ENCODE data around the gene SNX27. TPM values are rescaled to one million over a fixed set of nuclear protein-coding genes. Genes with fewer than 3 reads are reported as not detected.

The SNX27 gene
- total RNA-seq, 6 experiments from 2014 or later = 29.2 to 31.8 (median 31.0) TPM

DNA sequence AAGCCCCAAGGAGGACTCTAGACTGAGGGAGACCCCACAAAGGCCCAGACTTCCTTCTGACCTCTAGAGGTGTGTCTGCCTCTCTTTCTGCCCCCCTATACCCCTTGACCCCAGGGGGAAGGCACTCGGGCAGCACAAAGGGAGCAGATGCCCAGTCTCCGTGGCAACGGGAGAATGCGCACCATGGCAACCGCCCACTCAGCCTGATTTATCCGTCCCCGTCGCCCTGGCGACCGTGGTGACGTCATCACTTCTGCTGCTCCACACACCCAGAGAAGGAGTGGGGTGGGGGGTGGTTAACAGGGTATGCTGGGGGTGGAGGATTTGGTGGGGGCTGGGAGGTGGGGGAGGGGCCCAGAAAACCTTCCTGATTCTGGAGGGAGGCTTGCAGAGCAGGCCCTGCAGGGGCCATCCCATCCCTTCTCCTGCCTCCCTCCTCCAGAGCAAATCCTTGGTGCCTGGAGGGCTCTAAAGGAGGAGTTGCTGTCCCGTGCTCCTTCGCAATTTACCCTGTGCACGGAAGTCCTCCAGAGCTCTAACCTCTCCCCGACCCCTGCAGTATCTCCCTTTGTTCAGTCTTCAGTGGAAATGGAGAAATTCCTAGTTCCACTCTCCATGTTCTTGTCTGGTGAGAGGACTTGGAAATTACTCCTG is 98.5 kb downstream of the SNX27 start:
- Mint-ChIP-seq H3K9me3 (no peaks in the 10 kb centered on the region), H3K4me1 (ENCODE audit: low read depth) (no peaks in the 10 kb centered on the region), H3K36me3 (ENCODE audit: low read depth) (no peaks in the 10 kb centered on the region), H3K27me3 (ENCODE audit: insufficient read depth) (peaks cover 37% of the 10 kb centered on the region), H3K27ac (no peak overlapping the region), H3K4me3 (no peak overlapping the region)
- DNase-seq = peak; percentile 12
- TF ChIP-seq, protein P1, sequence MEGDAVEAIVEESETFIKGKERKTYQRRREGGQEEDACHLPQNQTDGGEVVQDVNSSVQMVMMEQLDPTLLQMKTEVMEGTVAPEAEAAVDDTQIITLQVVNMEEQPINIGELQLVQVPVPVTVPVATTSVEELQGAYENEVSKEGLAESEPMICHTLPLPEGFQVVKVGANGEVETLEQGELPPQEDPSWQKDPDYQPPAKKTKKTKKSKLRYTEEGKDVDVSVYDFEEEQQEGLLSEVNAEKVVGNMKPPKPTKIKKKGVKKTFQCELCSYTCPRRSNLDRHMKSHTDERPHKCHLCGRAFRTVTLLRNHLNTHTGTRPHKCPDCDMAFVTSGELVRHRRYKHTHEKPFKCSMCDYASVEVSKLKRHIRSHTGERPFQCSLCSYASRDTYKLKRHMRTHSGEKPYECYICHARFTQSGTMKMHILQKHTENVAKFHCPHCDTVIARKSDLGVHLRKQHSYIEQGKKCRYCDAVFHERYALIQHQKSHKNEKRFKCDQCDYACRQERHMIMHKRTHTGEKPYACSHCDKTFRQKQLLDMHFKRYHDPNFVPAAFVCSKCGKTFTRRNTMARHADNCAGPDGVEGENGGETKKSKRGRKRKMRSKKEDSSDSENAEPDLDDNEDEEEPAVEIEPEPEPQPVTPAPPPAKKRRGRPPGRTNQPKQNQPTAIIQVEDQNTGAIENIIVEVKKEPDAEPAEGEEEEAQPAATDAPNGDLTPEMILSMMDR (IDR thresholded peaks at IDR 0.05) = no peak

DNA sequence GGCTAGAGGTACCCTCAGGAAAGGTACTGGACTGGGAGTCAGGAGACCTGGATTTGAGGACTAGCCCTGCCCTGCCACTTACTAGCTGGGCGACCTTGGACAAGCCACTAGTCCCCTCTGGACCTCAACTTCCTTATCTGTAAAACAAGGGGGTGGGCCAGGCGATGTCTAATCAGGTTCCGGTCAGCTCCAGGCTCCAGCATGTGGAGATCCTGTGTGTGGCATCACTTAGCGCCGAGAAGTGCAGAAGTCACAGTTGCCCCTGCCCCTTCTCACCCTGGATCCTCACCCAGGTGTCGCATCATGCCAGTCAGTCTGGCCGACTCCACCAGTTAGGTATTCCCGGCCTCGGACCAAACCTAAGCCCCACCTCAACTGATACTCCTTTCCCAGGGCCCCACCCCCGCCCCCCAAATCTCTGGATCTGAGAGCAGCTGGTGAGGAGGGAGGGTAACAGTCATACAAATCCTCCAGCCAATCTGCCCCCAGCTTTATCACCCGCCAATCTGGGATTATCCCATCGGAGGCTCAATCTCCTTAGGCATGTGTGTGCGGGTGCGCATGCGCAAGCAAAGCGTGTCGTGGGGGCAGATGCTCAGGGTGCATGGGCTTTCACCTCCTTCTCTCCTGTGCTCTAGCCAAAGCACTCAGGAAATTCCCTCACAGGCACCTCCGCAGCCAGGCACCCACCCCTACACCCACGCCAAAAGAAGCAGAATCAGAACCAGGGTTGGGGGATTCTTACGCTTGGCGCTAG is 99.4 kb downstream of the SNX27 start:
- TF ChIP-seq, protein P1 (IDR thresholded peaks at IDR 0.05) = no peak
- DNase-seq = no peak
- no peak overlapping the region for H3K4me3 Mint-ChIP-seq
- peaks cover 42% of the 10 kb centered on the region for H3K27me3 Mint-ChIP-seq (ENCODE audit: insufficient read depth)
- H3K27ac Mint-ChIP-seq = no peak overlapping the region
- no peaks in the 10 kb centered on the region for H3K4me1 Mint-ChIP-seq (ENCODE audit: low read depth)
- H3K36me3 Mint-ChIP-seq (ENCODE audit: low read depth) = no peaks in the 10 kb centered on the region
- H3K9me3 Mint-ChIP-seq = no peaks in the 10 kb centered on the region

DNA sequence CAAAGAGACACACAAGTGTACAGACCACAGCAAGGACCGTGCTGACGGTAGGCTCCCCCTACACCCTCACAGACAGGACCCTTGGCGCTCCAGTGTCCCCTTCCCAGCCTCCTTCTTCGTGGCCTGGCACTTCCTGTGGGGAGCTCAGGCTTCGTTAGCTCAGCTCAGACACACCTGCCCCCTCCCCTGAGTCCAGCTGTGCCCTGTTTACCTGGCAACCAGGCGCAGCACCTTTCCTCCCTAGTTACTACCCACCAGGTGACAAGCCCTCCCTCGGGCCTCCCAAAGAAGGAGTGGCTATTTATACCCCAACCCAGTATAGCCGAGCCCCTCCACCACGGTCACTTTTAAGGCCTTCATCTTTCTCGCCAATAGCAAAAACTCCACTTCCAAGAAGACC is 100.1 kb downstream of the SNX27 start:
- Mint-ChIP-seq H3K4me1 (ENCODE audit: low read depth) (0 out of 2 replicates have a peak, but pooled peaks cover 2% of the 10 kb centered on the region), H3K36me3 (ENCODE audit: low read depth) (no peaks in the 10 kb centered on the region), H3K27ac (no peak overlapping the region), H3K9me3 (no peaks in the 10 kb centered on the region), H3K4me3 (no peak overlapping the region), H3K27me3 (ENCODE audit: insufficient read depth) (peaks cover 42% of the 10 kb centered on the region)
- TF ChIP-seq, protein P1 (IDR thresholded peaks at IDR 0.05) = no peak
- no peak for DNase-seq

DNA sequence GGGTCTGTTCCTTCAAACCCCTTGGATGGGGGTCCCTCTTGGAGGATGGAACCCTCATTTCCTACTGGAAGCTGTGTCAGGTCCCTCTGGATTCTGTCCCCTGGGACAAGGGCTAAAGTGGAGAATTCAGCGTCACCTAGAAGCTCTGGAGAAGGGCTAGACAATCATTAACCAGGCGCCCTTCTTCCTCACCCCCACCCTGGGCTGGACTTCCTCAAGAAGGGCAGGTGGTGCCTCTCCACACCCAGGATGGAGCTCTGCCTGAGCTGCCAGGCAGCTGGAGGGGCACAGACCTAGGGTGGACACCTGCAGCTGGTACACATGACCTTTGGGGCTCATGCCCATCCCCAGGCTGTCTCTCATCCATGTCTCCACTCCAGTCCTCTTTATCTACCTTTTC is 101.2 kb downstream of the SNX27 start:
- Mint-ChIP-seq H3K36me3 (ENCODE audit: low read depth) (no peaks in the 10 kb centered on the region), H3K4me3 (no peak overlapping the region), H3K9me3 (no peaks in the 10 kb centered on the region), H3K27ac (no peak overlapping the region), H3K4me1 (ENCODE audit: low read depth) (0 out of 2 replicates have a peak, but pooled peaks cover 6% of the 10 kb centered on the region), H3K27me3 (ENCODE audit: insufficient read depth) (peaks cover 52% of the 10 kb centered on the region)
- no peak for DNase-seq
- TF ChIP-seq, protein P1 (IDR thresholded peaks at IDR 0.05) = no peak

DNA sequence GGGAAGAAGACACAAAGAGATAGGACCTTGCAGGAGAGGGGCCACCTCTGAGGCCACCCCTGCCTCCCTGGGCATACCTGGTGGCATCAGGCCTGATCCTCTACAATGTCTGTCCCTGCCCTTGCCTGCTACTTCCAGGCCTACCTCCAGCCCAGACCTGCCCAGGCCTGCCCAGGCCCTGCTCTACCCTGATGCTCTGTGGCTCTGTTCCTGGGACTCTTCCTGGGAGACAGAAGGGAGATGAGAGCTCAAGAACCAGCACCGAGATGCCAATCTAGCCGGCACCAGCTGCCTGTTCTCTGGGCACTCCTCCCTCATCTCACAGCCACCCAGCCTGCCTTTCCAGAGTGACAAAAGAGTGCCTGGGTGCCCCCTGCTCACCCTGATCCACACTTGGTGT is 102.0 kb downstream of the SNX27 start:
- TF ChIP-seq, protein P1 (IDR thresholded peaks at IDR 0.05) = no peak
- H3K4me1 Mint-ChIP-seq (ENCODE audit: low read depth) = 0 out of 2 replicates have a peak, but pooled peaks cover 6% of the 10 kb centered on the region
- peaks cover 53% of the 10 kb centered on the region for H3K27me3 Mint-ChIP-seq (ENCODE audit: insufficient read depth)
- no peak for DNase-seq
- H3K36me3 Mint-ChIP-seq (ENCODE audit: low read depth) = no peaks in the 10 kb centered on the region
- H3K27ac Mint-ChIP-seq = no peak overlapping the region
- no peaks in the 10 kb centered on the region for H3K9me3 Mint-ChIP-seq
- H3K4me3 Mint-ChIP-seq = no peak overlapping the region

Measured in HFFc6 (cell line).